Epithelial cell of prostate (primary cell): ENCODE data around the gene UGT2B11.
"Not testable (repeated sequence)": the region's sequence is repeated elsewhere in the genome, so short reads cannot be mapped to it uniquely, and the experiment has no call there.

ENCODE experiments used
- DNase-seq: peaks from one replicate; pipeline ENCODE4 v3.0.0-alpha.2; 2011; ENCODE audit warnings: low read depth, low spot score
- H3K27ac ChIP-seq: fragments of 450-650 bp; 2 replicates; pipeline ENCODE4 v1.5.1; 2017; ENCODE audit warnings: mild to moderate bottlenecking

The UGT2B11 gene

DNA sequence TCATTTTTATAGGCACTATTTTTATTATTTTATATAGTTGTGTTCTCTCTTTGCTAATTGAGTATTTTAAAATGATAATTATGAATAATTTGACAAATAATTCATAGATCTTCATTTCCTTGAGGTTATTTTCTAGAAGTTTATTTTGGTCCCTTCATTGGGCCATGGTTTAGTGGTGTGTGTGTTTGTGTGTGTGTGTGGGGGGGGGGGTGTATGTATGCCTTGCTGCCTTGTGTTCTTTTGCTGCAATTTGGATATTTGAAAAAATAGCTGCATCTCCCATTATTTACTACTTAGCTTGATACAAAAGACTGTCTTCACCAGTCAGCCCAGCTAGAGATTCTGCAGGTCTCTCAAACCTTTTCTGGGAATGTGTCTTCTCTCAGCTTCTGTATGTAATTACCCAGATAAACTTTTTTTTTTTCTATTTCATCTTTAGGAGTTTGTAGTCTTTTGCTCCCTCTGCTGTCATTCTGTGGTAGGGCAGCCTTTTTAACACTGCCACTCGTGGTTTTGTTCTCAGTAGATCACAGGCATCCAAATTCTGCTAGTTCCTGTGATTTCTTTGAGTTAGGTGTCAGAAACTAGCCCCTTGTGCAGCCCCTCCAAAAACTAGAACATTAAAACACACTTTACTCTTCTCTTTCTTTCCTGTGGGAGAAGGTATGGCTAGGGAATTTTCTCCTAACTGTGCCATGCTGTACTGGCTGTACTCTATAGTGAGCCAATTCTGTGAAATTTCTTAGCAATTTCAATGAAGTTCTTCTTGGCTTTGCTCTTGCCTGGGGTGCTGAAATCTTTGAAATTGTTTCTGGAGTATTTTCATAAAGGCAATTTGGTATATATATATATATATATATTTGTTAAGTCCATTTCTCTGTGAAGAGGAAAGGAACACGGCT lies 44.1 kb downstream of the UGT2B11 start:
- not testable (repeated sequence) for H3K27ac ChIP-seq, DNase-seq

DNA sequence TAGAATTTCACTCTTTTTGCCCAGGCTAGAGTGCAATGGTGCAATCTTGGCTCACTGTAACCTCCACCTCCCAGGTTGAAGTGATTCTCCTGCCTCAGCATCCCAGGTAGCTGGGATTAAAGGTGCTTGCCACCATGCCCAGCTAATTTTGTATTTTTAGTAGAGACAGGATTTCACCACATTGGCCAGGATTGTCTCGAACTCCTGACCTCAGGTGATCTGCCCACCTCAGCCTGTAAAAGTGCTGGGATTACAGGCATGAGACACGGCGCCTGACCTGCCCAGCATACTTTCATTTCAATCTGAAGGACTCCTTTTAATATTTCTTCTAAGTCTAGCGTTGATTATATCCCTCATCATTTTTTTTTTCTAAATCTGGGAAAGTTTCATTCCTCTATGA lies 45.4 kb downstream of the UGT2B11 start:
- H3K27ac ChIP-seq, DNase-seq: not testable (repeated sequence)

DNA sequence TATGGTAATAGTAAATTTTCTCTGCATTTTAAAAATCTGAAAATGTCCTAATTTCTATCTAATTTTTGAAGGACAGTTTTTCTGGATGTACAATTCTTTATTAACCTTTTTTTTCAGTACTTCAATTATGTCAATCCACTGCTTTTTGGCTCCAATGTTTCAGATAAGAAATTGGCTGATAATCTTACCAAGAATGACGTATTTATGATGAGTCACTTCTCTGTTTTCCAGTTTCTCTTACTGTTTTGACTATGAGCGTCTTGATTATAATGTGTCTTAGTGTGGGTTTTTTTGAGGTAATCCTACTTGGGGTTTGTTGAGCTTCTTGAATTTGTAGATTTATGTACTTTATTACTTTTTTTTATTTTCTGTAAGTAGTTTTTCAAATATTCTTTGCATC lies 47.2 kb downstream of the UGT2B11 start:
- DNase-seq: no peak
- H3K27ac ChIP-seq: no peak overlapping the region

DNA sequence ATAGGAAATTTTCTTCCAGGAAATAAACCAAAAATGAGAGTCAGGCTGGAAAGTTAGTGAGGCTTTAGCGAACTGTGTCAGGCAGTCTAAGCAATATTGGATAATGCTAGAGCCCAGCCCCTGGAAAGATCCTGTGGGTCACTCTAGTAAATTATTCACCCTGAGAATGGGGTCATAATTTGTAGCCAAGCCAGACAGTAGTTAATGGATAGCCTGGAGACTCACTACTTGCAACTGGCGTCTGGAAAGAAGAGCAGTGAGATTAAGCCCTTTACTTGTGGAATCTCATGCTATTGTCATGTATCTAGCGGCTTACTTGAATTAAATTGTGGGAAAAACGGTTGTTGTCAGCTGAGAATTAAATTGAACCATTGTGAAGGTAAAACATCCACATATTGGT lies 48.2 kb downstream of the UGT2B11 start:
- H3K27ac ChIP-seq, DNase-seq: not testable (repeated sequence)

DNA sequence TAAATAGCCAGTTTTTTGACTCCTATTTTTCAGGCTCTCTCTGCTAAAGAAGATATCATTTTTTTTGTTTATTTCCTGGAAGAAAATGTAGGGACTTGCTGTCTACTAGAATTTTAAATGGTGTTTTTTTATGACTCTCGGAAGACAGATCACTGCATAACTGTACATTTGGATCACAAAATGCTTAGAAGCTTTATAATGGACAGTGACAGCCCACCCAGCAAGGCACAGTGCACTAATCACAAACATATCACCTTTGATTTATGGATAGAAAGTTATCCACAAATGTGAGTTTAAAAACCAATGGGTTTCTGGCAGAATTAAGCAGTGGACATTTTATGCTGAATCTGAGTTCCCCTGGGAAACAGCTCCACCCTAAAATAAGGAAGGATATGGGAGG lies 48.8 kb downstream of the UGT2B11 start:
- not testable (repeated sequence) for DNase-seq

DNA sequence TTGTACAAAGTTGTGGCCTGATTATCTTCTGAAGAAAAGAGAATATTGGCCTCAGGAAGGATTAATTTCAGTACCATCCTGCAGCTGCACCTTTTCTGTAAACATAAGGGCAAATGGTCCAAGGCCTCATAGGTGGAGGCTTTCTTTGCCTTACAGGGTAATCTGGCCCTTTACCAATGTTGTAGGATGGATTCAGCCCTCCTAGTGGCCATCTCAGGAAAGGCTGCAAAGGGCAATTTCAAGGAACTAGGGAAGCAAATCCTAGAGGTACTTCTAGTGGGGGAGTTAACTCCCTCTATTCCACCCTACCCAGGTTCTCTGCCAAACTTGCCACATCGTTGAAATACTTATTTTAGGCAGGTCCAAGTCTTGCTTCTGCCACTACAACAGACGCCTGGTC lies 57.6 kb downstream of the UGT2B11 start:
- no peak for DNase-seq
- no peak overlapping the region for H3K27ac ChIP-seq

More for the DNA sequence above, 48.8 kb downstream of the UGT2B11 start:
- not testable (repeated sequence) for H3K27ac ChIP-seq

DNA sequence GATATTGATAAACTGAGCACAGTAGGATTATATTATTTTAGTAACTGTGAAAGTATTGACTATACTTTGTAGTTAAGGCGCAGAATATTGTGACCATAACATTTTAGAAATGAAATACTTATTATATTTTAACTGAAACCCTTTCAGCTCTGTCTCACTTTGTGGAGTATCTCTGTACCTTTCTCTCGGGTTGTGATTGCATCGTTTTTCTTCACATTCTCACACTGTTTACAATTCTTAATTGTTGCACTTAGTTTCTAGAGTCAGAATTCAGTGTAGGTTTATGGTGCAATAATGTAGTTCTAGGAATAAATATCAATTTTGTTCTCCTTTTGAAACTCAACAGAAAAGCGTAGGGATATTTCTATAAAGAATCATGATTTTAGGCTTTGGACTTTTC lies 60.5 kb downstream of the UGT2B11 start:
- DNase-seq: no peak
- no peak overlapping the region for H3K27ac ChIP-seq
